H9 (cell line): Measurements from ENCODE around the gene EXOC3L1. TPM values are rescaled to one million over a fixed set of nuclear protein-coding genes. Genes with fewer than 3 reads are reported as not detected.

Source experiments
- DNase-seq: peaks from one replicate; pipeline ENCODE4 v3.0.0-alpha.2; 2017
- H2AFZ ChIP-seq: one replicate; pipeline ENCODE4 v1.6.1; 2013; ENCODE audit warnings: mild to moderate bottlenecking, low read length, control low read depth, moderate library complexity
- H2AK5ac ChIP-seq: 2 replicates; pipeline ENCODE4 v1.6.1; 2013; ENCODE audit warnings: low read length, control low read depth, mixed read lengths; ENCODE audit not compliant: insufficient read length
- H2BK120ac ChIP-seq: one replicate; pipeline ENCODE4 v1.6.1; 2013; ENCODE audit warnings: low read depth, mild to moderate bottlenecking, low read length, control low read depth, inconsistent platforms; ENCODE audit not compliant: poor library complexity, severe bottlenecking
- H2BK12ac ChIP-seq: 2 replicates; pipeline ENCODE4 v1.6.1; 2013; ENCODE audit warnings: low read length, control low read depth, mixed read lengths, low read depth; ENCODE audit not compliant: insufficient read length
- H2BK15ac ChIP-seq: 2 replicates; pipeline ENCODE4 v1.6.1; 2013; ENCODE audit warnings: low read depth, low read length, control low read depth
- H2BK20ac ChIP-seq: one replicate; pipeline ENCODE4 v1.6.1; 2013; ENCODE audit warnings: low read depth, mild to moderate bottlenecking, low read length, control low read depth, inconsistent platforms; ENCODE audit not compliant: poor library complexity, severe bottlenecking
- H2BK5ac ChIP-seq: 2 replicates; pipeline ENCODE4 v1.6.1; 2013; ENCODE audit warnings: low read length, control low read depth, mixed read lengths; ENCODE audit not compliant: insufficient read length
- H3K14ac ChIP-seq: 2 replicates; pipeline ENCODE4 v1.6.1; 2013; ENCODE audit warnings: low read length, control low read depth; ENCODE audit not compliant: insufficient read depth
- H3K18ac ChIP-seq: 2 replicates; pipeline ENCODE4 v1.6.1; 2013; ENCODE audit warnings: low read depth, mild to moderate bottlenecking, mixed read lengths, low read length, control low read depth; ENCODE audit not compliant: insufficient read length
- H3K23ac ChIP-seq: 2 replicates; pipeline ENCODE4 v1.6.1; 2013; ENCODE audit warnings: low read length, control low read depth, mixed read lengths, low read depth; ENCODE audit not compliant: insufficient read length
- H3K23me2 ChIP-seq: 2 replicates; pipeline ENCODE4 v1.6.1; 2013; ENCODE audit warnings: low read depth, mild to moderate bottlenecking, mixed read lengths, low read length, control low read depth; ENCODE audit not compliant: insufficient read length, poor library complexity, severe bottlenecking
- H3K27ac ChIP-seq: 2 replicates; pipeline ENCODE4 v1.5.1; 2013; ENCODE audit warnings: low read length, control low read depth, mixed read lengths, low read depth; ENCODE audit not compliant: insufficient read length
- H3K27me3 ChIP-seq: 2 replicates; pipeline ENCODE4 v1.6.1; 2013; ENCODE audit warnings: low read length, control low read depth, inconsistent platforms; ENCODE audit not compliant: insufficient read depth
- H3K4ac ChIP-seq: 2 replicates; pipeline ENCODE4 v1.6.1; 2013; ENCODE audit warnings: low read depth, mild to moderate bottlenecking, control low read depth, inconsistent platforms, low read length, moderate library complexity
- H3K4me1 ChIP-seq: 2 replicates; pipeline ENCODE4 v1.6.1; 2013; ENCODE audit warnings: low read length, control low read depth, inconsistent platforms; ENCODE audit not compliant: insufficient read depth
- H3K4me2 ChIP-seq: 2 replicates; pipeline ENCODE4 v1.6.1; 2013; ENCODE audit warnings: low read length, control low read depth, mixed read lengths; ENCODE audit not compliant: insufficient read length, insufficient read depth
- H3K56ac ChIP-seq: 2 replicates; pipeline ENCODE4 v1.6.1; 2013; ENCODE audit warnings: low read depth, mild to moderate bottlenecking, mixed read lengths, low read length, control low read depth; ENCODE audit not compliant: insufficient read length
- H3K79me1 ChIP-seq: 2 replicates; pipeline ENCODE4 v1.6.1; 2013; ENCODE audit warnings: low read depth, mild to moderate bottlenecking, moderate library complexity, low read length, control low read depth, inconsistent platforms; ENCODE audit not compliant: insufficient read depth, poor library complexity, severe bottlenecking
- H3K79me2 ChIP-seq: 2 replicates; pipeline ENCODE4 v1.6.1; 2013; ENCODE audit warnings: low read length, control low read depth, inconsistent platforms; ENCODE audit not compliant: insufficient read depth
- H3K9ac ChIP-seq: 2 replicates; pipeline ENCODE4 v1.6.1; 2013; ENCODE audit warnings: low read length, control low read depth, mixed read lengths; ENCODE audit not compliant: insufficient read length; ENCODE audit errors: extremely low read depth
- H3K9me3 ChIP-seq: one replicate; pipeline ENCODE4 v1.6.1; 2013; ENCODE audit warnings: low read depth, low read length, inconsistent platforms; ENCODE audit not compliant: control insufficient read depth
- H3T11ph ChIP-seq: one replicate; pipeline ENCODE4 v1.6.1; 2013; ENCODE audit warnings: mild to moderate bottlenecking, low read length, control low read depth, inconsistent platforms
- H4K20me1 ChIP-seq: one replicate; pipeline ENCODE4 v1.6.1; 2013; ENCODE audit not compliant: control insufficient read depth, insufficient read length, insufficient read depth
- H4K5ac ChIP-seq: 2 replicates; pipeline ENCODE4 v1.6.1; 2013; ENCODE audit warnings: low read depth, mild to moderate bottlenecking, mixed read lengths, low read length, control low read depth; ENCODE audit not compliant: insufficient read length
- H4K8ac ChIP-seq: replicated peaks from 2 replicates; pipeline ENCODE4 v1.6.1; 2013; ENCODE audit warnings: low read length, control low read depth, mixed read lengths, low read depth; ENCODE audit not compliant: insufficient read length
- H4K91ac ChIP-seq: 2 replicates; pipeline ENCODE4 v1.6.1; 2013; ENCODE audit warnings: low read depth, mild to moderate bottlenecking, moderate library complexity, mixed read lengths, low read length, control low read depth; ENCODE audit not compliant: insufficient read length
- H3K27ac Mint-ChIP-seq, 3 experiments: 2 replicates in 2 of 3; 3 replicates in 1 of 3; pipeline ENCODE4 v1.8.0; 2020 to 2021; ENCODE audit warnings: mixed read lengths in 3 of 3, mild to moderate bottlenecking in 1 of 3, moderate library complexity in 1 of 3
- H3K27me3 Mint-ChIP-seq: 2 replicates; pipeline ENCODE4 v1.8.0; 2021; ENCODE audit warnings: low read depth, mild to moderate bottlenecking, moderate library complexity, mixed read lengths
- H3K36me3 Mint-ChIP-seq, 3 experiments: 2 replicates in 2 of 3; 3 replicates in 1 of 3; pipeline ENCODE4 v1.8.0; 2020 to 2021; ENCODE audit warnings: low read depth in 3 of 3, mixed read lengths in 3 of 3; ENCODE audit not compliant: insufficient read depth in 1 of 3
- H3K4me1 Mint-ChIP-seq, 2 experiments: 2 replicates each; pipeline ENCODE4 v1.8.0; 2020; ENCODE audit warnings: mixed read lengths in 2 of 2
- H3K4me3 Mint-ChIP-seq, 2 experiments: 2 replicates in 1 of 2; 3 replicates in 1 of 2; pipeline ENCODE4 v1.8.0; 2020 to 2021; ENCODE audit warnings: mild to moderate bottlenecking in 2 of 2, mixed read lengths in 2 of 2, moderate library complexity in 1 of 2
- H3K9me3 Mint-ChIP-seq, 2 experiments: 2 replicates in 1 of 2; 3 replicates in 1 of 2; pipeline ENCODE4 v1.8.0; 2020; ENCODE audit warnings: mild to moderate bottlenecking in 2 of 2, mixed read lengths in 2 of 2, moderate library complexity in 1 of 2
- CTCF ChIP-seq: fragments of 200-600 bp; sonication (generic); conservative IDR thresholded peaks from 3 replicates; pipeline ENCODE4 v1.8.0; 2021; ENCODE audit warnings: antibody characterized with exemption, mild to moderate bottlenecking
- WGBS: extraction: QIAGEN DNeasy Blood & Tissue Kit; methylation state at CpG from one replicate; pipeline ENCODE4 v1.1.7; 2013; ENCODE audit warnings: missing lambda C conversion rate, low lambda C conversion rate, mixed read lengths; ENCODE audit not compliant: insufficient read length; ENCODE audit errors: extremely low coverage; 5-methylcytosine and 5-hydroxymethylcytosine counted together
- total RNA-seq: library from RNA; stranded (reverse); gene quantifications from 2 replicates; pipeline ENCODE4 v1.2.1, GENCODE V29; 2021

The EXOC3L1 gene
- total RNA-seq, 1 experiment from 2014 or later = 3.3 TPM

- no peak for TF ChIP-seq CTCF
- Histone ChIP-seq H4K8ac (no peak overlapping the region), H3K4me1 (peaks cover 1% of the 10 kb centered on the region; the same call in 1 of the 2 replicates), H3K23me2 (peaks cover 8% of the 10 kb centered on the region), H3K14ac (no peak overlapping the region), H3T11ph (no peak overlapping the region), H2BK120ac (no peak overlapping the region), H2BK12ac (no peak overlapping the region), H3K27me3 (no peaks in the 10 kb centered on the region; the same call in none of the 2 replicates), H3K79me1 (peaks cover 13% of the 10 kb centered on the region), H2BK5ac (no peak overlapping the region), H2BK15ac (no peak overlapping the region), H4K5ac (no peak overlapping the region), H3K9ac (no peak overlapping the region), H3K18ac (no peak overlapping the region), H4K20me1 (no peaks in the 10 kb centered on the region), H3K9me3 (no peaks in the 10 kb centered on the region), H4K91ac (no peak overlapping the region), H2BK20ac (no peak overlapping the region), H3K23ac (no peak overlapping the region), H2AK5ac (no peak overlapping the region), H3K56ac (no peak overlapping the region), H3K4me2 (no peak overlapping the region), H3K4ac (no peak overlapping the region), H3K79me2 (peaks cover 13% of the 10 kb centered on the region; the same call in 1 of the 2 replicates), H2AFZ (no peak overlapping the region), H3K27ac (no peak overlapping the region)
- Mint-ChIP-seq H3K4me1 (peaks cover 24 to 36% of the 10 kb centered on the region in 2 experiments), H3K36me3 (peaks cover 23 to 31% (median 29%) of the 10 kb centered on the region in 3 experiments), H3K27ac (no peak overlapping the region), H3K27me3 (peaks cover 13% of the 10 kb centered on the region), H3K4me3 (peak overlapping the region in 1 of 2 experiments; percentile 93; a peak in 2 of 5 replicates), H3K9me3 (no peaks in the 10 kb centered on the region; a peak in 1 of 5 replicates)
- DNase-seq = no peak
- no CpG with 5 or more reads among the region's 13 CpGs for WGBS
These were observed 788 bp upstream of the EXOC3L1 start for GRCh38 chr16:67190448-67191399.
